IMR-90 (cell line): ENCODE data around the gene CNIH1.
"Not testable (repeated sequence)": the region's sequence is repeated elsewhere in the genome, so short reads cannot be mapped to it uniquely, and the experiment has no call there.

Source experiments
- BHLHE40 ChIP-seq: fragments of 150-350 bp; IDR thresholded peaks from 2 replicates; pipeline ENCODE4 v1.6.1; 2016; ENCODE audit warnings: mild to moderate bottlenecking, low read depth, low read length
- CEBPB ChIP-seq: IDR thresholded peaks from 2 replicates; pipeline ENCODE4 v1.6.1; 2012; ENCODE audit warnings: low read depth, low read length, improper control_type of control experiment
- MAFK ChIP-seq: IDR thresholded peaks from 2 replicates; pipeline ENCODE4 v1.6.1; 2012; ENCODE audit warnings: low read depth, low read length, improper control_type of control experiment
- MAZ ChIP-seq: IDR thresholded peaks from 2 replicates; pipeline ENCODE4 v1.6.1; 2012; ENCODE audit warnings: low read depth, mild to moderate bottlenecking, low read length, improper control_type of control experiment, moderate library complexity, borderline replicate concordance
- MXI1 ChIP-seq: IDR thresholded peaks from 2 replicates; pipeline ENCODE4 v1.6.1; 2012; ENCODE audit warnings: low read depth, mild to moderate bottlenecking, low read length, moderate library complexity, borderline replicate concordance
- POLR2A ChIP-seq: IDR thresholded peaks from 2 replicates; pipeline ENCODE4 v1.6.1; 2012; ENCODE audit warnings: mild to moderate bottlenecking, low read depth, low read length
- RAD21 ChIP-seq: IDR thresholded peaks from 2 replicates; pipeline ENCODE4 v1.6.1; 2012; ENCODE audit warnings: low read length, improper control_type of control experiment
- SMC3 ChIP-seq: fragments of 150-350 bp; IDR thresholded peaks from 2 replicates; pipeline ENCODE4 v1.6.1; 2016; ENCODE audit warnings: low read depth, mild to moderate bottlenecking, antibody characterized with exemption, low read length, moderate library complexity
- TF ChIP-seq, protein P1 (sequence below): conservative IDR thresholded peaks from 2 replicates; pipeline ENCODE4 v1.5.1; 2012; ENCODE audit warnings: mild to moderate bottlenecking, low read depth, low read length, improper control_type of control experiment
- TF ChIP-seq, protein P2 (sequence below): fragments of 150-350 bp; IDR thresholded peaks from 2 replicates; pipeline ENCODE4 v1.6.1; 2017; ENCODE audit warnings: mild to moderate bottlenecking, antibody characterized with exemption, low read length, low read depth
- TF ChIP-seq, protein P3 (sequence below): fragments of 150-350 bp; IDR thresholded peaks from 2 replicates; pipeline ENCODE4 v1.6.1; 2016; ENCODE audit warnings: low read depth, mild to moderate bottlenecking, low read length, moderate library complexity, borderline replicate concordance

DNA sequence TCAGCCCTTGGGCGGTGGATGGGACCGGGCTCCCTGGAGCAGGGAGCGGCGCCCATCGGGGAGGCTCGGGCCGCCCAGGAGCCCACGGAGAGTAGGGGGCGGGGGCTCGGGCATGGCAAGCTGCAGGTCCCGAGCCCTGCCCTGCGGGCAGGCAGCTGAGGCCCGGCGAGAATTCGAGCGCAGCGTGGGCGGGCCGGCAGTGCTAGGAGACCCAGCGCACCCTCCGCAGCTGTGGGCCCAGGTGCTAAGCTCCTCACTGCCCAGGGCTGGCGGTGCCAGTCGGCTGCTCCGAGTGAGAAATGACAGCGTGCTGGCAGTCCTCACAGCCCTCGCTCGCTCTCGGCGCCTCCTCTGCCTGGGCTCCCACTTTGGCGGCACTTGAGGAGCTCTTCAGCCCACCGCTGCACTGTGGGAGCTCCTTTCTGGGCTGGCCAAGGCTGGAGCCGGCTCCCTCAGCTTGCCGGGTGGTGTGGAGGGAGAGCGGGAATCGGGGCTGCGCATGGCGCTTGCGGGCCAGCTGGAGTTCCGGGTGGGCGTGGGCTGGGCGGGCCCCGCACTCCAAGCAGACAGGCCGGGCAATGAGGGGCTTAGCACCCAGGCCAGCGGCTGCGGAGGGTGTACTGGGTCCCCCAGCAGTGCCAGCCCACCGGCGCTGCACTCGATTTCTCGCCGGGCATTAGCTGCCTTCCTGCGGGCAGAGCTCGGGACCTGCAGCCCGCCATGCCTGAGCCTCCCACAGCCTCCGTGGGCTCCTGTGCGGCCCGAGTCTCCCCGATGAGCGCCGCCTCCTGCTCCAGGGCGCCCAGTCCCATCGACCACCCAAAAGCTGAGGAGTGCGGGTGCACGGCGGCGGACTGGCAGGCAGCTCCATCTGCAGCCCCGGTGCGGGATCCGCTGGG is 47.9 kb downstream of the CNIH1 start:
- TF ChIP-seq, protein P1, sequence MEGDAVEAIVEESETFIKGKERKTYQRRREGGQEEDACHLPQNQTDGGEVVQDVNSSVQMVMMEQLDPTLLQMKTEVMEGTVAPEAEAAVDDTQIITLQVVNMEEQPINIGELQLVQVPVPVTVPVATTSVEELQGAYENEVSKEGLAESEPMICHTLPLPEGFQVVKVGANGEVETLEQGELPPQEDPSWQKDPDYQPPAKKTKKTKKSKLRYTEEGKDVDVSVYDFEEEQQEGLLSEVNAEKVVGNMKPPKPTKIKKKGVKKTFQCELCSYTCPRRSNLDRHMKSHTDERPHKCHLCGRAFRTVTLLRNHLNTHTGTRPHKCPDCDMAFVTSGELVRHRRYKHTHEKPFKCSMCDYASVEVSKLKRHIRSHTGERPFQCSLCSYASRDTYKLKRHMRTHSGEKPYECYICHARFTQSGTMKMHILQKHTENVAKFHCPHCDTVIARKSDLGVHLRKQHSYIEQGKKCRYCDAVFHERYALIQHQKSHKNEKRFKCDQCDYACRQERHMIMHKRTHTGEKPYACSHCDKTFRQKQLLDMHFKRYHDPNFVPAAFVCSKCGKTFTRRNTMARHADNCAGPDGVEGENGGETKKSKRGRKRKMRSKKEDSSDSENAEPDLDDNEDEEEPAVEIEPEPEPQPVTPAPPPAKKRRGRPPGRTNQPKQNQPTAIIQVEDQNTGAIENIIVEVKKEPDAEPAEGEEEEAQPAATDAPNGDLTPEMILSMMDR: not testable (repeated sequence)
- not testable (repeated sequence) for TF ChIP-seq POLR2A, MXI1, CEBPB, BHLHE40, MAFK, MAZ, RAD21, SMC3
- TF ChIP-seq, protein P2, sequence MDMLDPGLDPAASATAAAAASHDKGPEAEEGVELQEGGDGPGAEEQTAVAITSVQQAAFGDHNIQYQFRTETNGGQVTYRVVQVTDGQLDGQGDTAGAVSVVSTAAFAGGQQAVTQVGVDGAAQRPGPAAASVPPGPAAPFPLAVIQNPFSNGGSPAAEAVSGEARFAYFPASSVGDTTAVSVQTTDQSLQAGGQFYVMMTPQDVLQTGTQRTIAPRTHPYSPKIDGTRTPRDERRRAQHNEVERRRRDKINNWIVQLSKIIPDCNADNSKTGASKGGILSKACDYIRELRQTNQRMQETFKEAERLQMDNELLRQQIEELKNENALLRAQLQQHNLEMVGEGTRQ: not testable (repeated sequence)
- TF ChIP-seq, protein P3, sequence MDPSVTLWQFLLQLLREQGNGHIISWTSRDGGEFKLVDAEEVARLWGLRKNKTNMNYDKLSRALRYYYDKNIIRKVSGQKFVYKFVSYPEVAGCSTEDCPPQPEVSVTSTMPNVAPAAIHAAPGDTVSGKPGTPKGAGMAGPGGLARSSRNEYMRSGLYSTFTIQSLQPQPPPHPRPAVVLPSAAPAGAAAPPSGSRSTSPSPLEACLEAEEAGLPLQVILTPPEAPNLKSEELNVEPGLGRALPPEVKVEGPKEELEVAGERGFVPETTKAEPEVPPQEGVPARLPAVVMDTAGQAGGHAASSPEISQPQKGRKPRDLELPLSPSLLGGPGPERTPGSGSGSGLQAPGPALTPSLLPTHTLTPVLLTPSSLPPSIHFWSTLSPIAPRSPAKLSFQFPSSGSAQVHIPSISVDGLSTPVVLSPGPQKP: not testable (repeated sequence)
